Liver (tissue), 3 donors: Measurements from ENCODE around the gene SLC46A1.

Source experiments
- CTCF ChIP-seq: fragments of 150-350 bp; IDR thresholded peaks from 2 replicates; pipeline ENCODE4 v1.5.1; 2017; ENCODE audit warnings: improper control_type of control experiment, low read depth, low read length; ENCODE audit not compliant: missing input control
- EGR1 ChIP-seq, 2 donors: IDR thresholded peaks; 2 replicates each; pipeline ENCODE4 v1.6.1; 2016 to 2018; ENCODE audit warnings: antibody characterized with exemption in 2 of 2, low read depth in 2 of 2
- GABPA ChIP-seq, 2 donors: IDR thresholded peaks in 1 of 2; conservative IDR thresholded peaks in 1 of 2; 2 replicates each; pipeline ENCODE4 v1.6.1; 2016; ENCODE audit warnings: antibody characterized with exemption in 2 of 2, mild to moderate bottlenecking in 1 of 2, moderate library complexity in 1 of 2
- HNF4A ChIP-seq, 2 donors: conservative IDR thresholded peaks; 2 replicates each; pipeline ENCODE4 v1.6.1; 2016; ENCODE audit warnings: antibody characterized with exemption in 2 of 2, mild to moderate bottlenecking in 2 of 2
- HNF4G ChIP-seq: IDR thresholded peaks from 2 replicates; pipeline ENCODE4 v1.6.1; 2016; ENCODE audit warnings: antibody characterized with exemption
- JUND ChIP-seq, 2 donors: IDR thresholded peaks; 2 replicates each; pipeline ENCODE4 v1.6.1; 2016; ENCODE audit warnings: antibody characterized with exemption in 2 of 2
- MAX ChIP-seq: IDR thresholded peaks from 2 replicates; pipeline ENCODE4 v1.6.1; 2016; ENCODE audit warnings: antibody characterized with exemption
- RAD21 ChIP-seq, 2 donors: IDR thresholded peaks; 2 replicates each; pipeline ENCODE4 v1.6.1; 2016; ENCODE audit warnings: antibody characterized with exemption in 2 of 2, mild to moderate bottlenecking in 2 of 2
- REST ChIP-seq: IDR thresholded peaks from 2 replicates; pipeline ENCODE4 v1.6.1; 2016; ENCODE audit warnings: antibody characterized with exemption, mild to moderate bottlenecking
- RXRA ChIP-seq, 2 donors: IDR thresholded peaks; 2 replicates each; pipeline ENCODE4 v1.6.1; 2017 to 2018; ENCODE audit warnings: antibody characterized with exemption in 2 of 2, mild to moderate bottlenecking in 1 of 2
- SP1 ChIP-seq: IDR thresholded peaks from 2 replicates; pipeline ENCODE4 v1.6.1; 2018; ENCODE audit warnings: antibody characterized with exemption, mild to moderate bottlenecking
- TAF1 ChIP-seq: conservative IDR thresholded peaks from 2 replicates; pipeline ENCODE4 v1.6.1; 2016; ENCODE audit warnings: antibody characterized with exemption, mild to moderate bottlenecking
- ZBTB33 ChIP-seq: IDR thresholded peaks from 2 replicates; pipeline ENCODE4 v1.6.1; 2016; ENCODE audit warnings: antibody characterized with exemption
- TF ChIP-seq, protein P1 (sequence below): IDR thresholded peaks from 2 replicates; pipeline ENCODE4 v1.6.1; 2016; ENCODE audit warnings: antibody characterized with exemption
- donor health status: healthy.
- donor health status: healthy.

DNA sequence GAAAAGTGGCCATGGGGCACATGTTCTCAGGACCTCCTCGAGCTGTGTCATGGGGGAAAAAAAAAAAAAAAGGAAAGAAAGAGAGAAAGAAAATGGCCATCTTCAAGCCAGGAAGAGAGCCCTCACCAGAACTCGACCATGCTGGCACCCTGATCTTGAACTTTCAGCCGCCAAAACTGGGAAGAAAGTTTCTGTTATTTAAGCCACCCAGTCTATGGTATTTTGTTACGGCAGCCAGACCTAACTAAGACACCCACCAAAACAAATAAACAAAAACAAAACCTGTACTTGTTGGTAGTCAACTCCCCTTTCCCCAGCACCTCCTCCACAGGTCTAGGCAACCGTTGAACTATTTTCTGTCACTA lies 41.4 kb upstream of the SLC46A1 start:
- TF ChIP-seq CTCF (no peak), REST (no peak), MAX (no peak), SP1 (no peak), GABPA (IDR thresholded peaks at IDR 0.05 in 1 of 2, conservative IDR thresholded peaks at IDR 0.05 in 1 of 2) (no peak), TAF1 (no peak), RAD21 (IDR thresholded peaks at IDR 0.05) (no peak), JUND (IDR thresholded peaks at IDR 0.05) (no peak), EGR1 (IDR thresholded peaks at IDR 0.05; ENCODE audit: low read depth in 2 of 2) (no peak), ZBTB33 (no peak), HNF4A (conservative IDR thresholded peaks at IDR 0.05) (no peak), RXRA (IDR thresholded peaks at IDR 0.05) (no peak), HNF4G (no peak)
- TF ChIP-seq, protein P1, sequence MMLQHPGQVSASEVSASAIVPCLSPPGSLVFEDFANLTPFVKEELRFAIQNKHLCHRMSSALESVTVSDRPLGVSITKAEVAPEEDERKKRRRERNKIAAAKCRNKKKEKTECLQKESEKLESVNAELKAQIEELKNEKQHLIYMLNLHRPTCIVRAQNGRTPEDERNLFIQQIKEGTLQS: no peak
